ENCODE measurements around the gene TMEM212. TPM values are rescaled to one million over a fixed set of nuclear protein-coding genes. Genes with fewer than 3 reads are reported as not detected.

The TMEM212 gene
- total and polyA plus RNA-seq, 9 of the 15 experiments (the other 6 are each of a cell fraction or from before 2014, with no cell fraction given), result not detected

DNA sequence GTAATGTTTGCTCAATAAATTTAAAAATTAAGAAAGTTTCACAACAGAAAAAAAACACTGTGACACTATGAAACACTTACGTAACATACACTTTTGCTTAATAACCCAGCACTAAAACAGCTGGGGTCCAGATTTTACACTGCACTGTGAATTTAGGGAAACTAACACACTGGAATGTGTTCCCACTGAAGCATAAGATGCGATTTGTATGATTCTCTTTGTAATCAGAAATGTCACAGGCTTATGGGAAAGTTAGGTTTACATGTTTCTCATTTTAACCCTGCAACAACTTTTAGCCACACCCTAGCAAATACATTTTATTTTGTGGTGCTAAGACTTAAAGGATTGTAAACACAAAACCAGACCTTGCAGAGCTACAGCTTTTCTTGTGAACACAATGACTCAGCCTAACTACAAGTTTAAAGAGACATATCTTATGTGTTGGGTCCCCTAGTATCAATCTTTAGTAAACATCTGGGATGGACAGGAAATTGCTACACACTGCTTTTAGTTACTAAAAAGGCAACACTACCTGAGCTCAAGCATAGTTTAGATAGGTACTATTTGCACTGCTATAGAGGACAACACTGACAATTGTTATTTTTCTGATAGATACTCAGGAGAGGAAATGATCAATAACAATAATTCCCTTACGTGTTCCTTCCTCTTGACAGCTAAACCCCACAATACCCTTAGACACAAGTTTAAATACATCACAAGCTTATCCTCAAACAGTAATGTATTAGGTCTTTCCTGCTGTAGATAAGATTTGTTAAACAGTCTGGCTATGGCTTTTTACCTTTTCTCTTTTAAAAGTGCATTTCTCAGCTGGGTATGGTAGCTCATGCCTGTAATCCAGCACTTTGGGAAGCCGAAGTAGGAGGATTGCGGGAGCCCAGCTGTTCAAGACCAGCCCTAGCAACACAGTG lies 36.7 kb upstream of the TMEM212 start (continued):
- TF ChIP-seq ZNF232 (CRISPR knock-in tag; IDR thresholded peaks at IDR 0.05) (no peak), ZNF175 (CRISPR knock-in tag; IDR thresholded peaks at IDR 0.05; ENCODE audit: low read depth) (no peak), ETV1 (tag; conservative IDR thresholded peaks at IDR 0.05; ENCODE audit: low read depth) (peak; percentile 81), GTF2A2 (tag; IDR thresholded peaks at IDR 0.05) (no peak), NRF1 (conservative IDR thresholded peaks at IDR 0.05 in 1 of 2, IDR thresholded peaks at IDR 0.05 in 1 of 2) (0 out of 4 replicates have a peak, but pooled peaks of 1 of the 2 experiments have one; percentile 6), TGIF2 (CRISPR knock-in tag; IDR thresholded peaks at IDR 0.05) (no peak), RBM22 (IDR thresholded peaks at IDR 0.05; ENCODE audit: low read depth, low read length, poor library complexity, severe bottlenecking) (no peak), ZNF445 (CRISPR knock-in tag; IDR thresholded peaks at IDR 0.05; ENCODE audit: low read depth) (no peak), NFYB (IDR thresholded peaks at IDR 0.05; ENCODE audit: extremely low read depth, insufficient read length) (no peak), BDP1 (IDR thresholded peaks at IDR 0.05; ENCODE audit: insufficient read depth, insufficient read length) (no peak), MEIS2 (IDR thresholded peaks at IDR 0.05; ENCODE audit: partially characterized antibody) (peak; percentile 38), HSF4 (CRISPR knock-in tag; IDR thresholded peaks at IDR 0.05; ENCODE audit: borderline replicate concordance) (no peak), SMAD3 (CRISPR knock-in tag; conservative IDR thresholded peaks at IDR 0.05) (no peak), CCAR2 (IDR thresholded peaks at IDR 0.05; ENCODE audit: low read depth, low read length) (no peak), XRCC4 (IDR thresholded peaks at IDR 0.05; ENCODE audit: extremely low read depth, insufficient read depth, insufficient read length) (no peak), JUND (IDR thresholded peaks at IDR 0.05; ENCODE audit: borderline replicate concordance, low read depth, low read length) (peak; percentile 88; the same call in 1 of the 2 replicates), JUND (tag; IDR thresholded peaks at IDR 0.05; ENCODE audit: borderline replicate concordance, low read depth, low read length) (peak; percentile 63; the same call in 1 of the 3 replicates), FUS (optimal IDR thresholded peaks at IDR 0.05; ENCODE audit: low read depth, low read length) (no peak), MAZ (CRISPR knock-in tag; conservative IDR thresholded peaks at IDR 0.05 in 1 of 2, IDR thresholded peaks at IDR 0.05 in 1 of 2) (no peak)
- TF ChIP-seq, protein P1, sequence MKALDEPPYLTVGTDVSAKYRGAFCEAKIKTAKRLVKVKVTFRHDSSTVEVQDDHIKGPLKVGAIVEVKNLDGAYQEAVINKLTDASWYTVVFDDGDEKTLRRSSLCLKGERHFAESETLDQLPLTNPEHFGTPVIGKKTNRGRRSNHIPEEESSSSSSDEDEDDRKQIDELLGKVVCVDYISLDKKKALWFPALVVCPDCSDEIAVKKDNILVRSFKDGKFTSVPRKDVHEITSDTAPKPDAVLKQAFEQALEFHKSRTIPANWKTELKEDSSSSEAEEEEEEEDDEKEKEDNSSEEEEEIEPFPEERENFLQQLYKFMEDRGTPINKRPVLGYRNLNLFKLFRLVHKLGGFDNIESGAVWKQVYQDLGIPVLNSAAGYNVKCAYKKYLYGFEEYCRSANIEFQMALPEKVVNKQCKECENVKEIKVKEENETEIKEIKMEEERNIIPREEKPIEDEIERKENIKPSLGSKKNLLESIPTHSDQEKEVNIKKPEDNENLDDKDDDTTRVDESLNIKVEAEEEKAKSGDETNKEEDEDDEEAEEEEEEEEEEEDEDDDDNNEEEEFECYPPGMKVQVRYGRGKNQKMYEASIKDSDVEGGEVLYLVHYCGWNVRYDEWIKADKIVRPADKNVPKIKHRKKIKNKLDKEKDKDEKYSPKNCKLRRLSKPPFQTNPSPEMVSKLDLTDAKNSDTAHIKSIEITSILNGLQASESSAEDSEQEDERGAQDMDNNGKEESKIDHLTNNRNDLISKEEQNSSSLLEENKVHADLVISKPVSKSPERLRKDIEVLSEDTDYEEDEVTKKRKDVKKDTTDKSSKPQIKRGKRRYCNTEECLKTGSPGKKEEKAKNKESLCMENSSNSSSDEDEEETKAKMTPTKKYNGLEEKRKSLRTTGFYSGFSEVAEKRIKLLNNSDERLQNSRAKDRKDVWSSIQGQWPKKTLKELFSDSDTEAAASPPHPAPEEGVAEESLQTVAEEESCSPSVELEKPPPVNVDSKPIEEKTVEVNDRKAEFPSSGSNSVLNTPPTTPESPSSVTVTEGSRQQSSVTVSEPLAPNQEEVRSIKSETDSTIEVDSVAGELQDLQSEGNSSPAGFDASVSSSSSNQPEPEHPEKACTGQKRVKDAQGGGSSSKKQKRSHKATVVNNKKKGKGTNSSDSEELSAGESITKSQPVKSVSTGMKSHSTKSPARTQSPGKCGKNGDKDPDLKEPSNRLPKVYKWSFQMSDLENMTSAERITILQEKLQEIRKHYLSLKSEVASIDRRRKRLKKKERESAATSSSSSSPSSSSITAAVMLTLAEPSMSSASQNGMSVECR (CRISPR knock-in tag; IDR thresholded peaks at IDR 0.05), result no peak
- TF ChIP-seq, protein P2, sequence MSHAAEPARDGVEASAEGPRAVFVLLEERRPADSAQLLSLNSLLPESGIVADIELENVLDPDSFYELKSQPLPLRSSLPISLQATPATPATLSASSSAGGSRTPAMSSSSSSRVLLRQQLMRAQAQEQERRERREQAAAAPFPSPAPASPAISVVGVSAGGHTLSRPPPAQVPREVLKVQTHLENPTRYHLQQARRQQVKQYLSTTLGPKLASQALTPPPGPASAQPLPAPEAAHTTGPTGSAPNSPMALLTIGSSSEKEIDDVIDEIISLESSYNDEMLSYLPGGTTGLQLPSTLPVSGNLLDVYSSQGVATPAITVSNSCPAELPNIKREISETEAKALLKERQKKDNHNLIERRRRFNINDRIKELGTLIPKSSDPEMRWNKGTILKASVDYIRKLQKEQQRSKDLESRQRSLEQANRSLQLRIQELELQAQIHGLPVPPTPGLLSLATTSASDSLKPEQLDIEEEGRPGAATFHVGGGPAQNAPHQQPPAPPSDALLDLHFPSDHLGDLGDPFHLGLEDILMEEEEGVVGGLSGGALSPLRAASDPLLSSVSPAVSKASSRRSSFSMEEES (CRISPR knock-in tag; IDR thresholded peaks at IDR 0.05), result no peak
